ENCODE measurements around the gene E2F2. TPM values are rescaled to one million over a fixed set of nuclear protein-coding genes. Genes with fewer than 3 reads are reported as not detected.

The E2F2 gene
- total and polyA plus RNA-seq, 4 experiments from 2014 or later = 0.69 to 1.2 (median 1.1) TPM

- H3K27me3 Mint-ChIP-seq = no peaks in the 10 kb centered on the region
- Histone ChIP-seq H3K27ac (ENCODE audit: low read depth, low read length) (peak overlapping the region; percentile 35), H3K4me3 (ENCODE audit: low read length in 2 of 2) (peak overlapping the region; percentile 1 to 50), H3K36me3 (ENCODE audit: insufficient read depth, low read length) (no peaks in the 10 kb centered on the region), H3K9me3 (ENCODE audit: control insufficient read depth in 1 of 2, low read length in 2 of 2) (no peaks in the 10 kb centered on the region), H3K4me1 (ENCODE audit: insufficient read depth, low read length) (peaks cover 51% of the 10 kb centered on the region), H3K27me3 (ENCODE audit: insufficient read depth, low read length) (no peaks in the 10 kb centered on the region)
- H3K4me3 Mint-ChIP-seq = peak overlapping the region; percentile 87 to 97 (median 95)
- ChIA-PET CTCF (ENCODE audit: partially characterized antibody) (interaction anchor here (0.9 to 30.0 kb wide), 16 partner anchors 9 to 82 kb away, joined by 3 to 1081 read pairs (median 10); no protein-coding TSS in a partner anchor), POLR2A (ENCODE audit: partially characterized antibody) (interaction anchor here (1.0 to 21.6 kb wide), 20 partner anchors 9 to 136 kb away, joined by 3 to 616 read pairs (median 12); partner anchors contain the start of genes ASAP3, E2F2 and RPL11)
- H3K9me3 Mint-ChIP-seq = no peaks in the 10 kb centered on the region
- peak overlapping the region; percentile 86 to 97 (median 90) for H3K27ac Mint-ChIP-seq
- intact Hi-C loops (cut with micrococcal nuclease) = no loop called here
- H3K36me3 Mint-ChIP-seq = peaks cover 3 to 11% of the 10 kb centered on the region in 2 donors
- DNase-seq = no peak
- H3K4me1 Mint-ChIP-seq = peaks cover 38 to 78% (median 50%) of the 10 kb centered on the region in 4 donors
Measured at GRCh38 chr1:23555270-23555985, 24.4 kb upstream of the E2F2 start.

- H3K27me3 ChIP-seq (ENCODE audit: insufficient read depth, low read length) = no peaks in the 10 kb centered on the region
- Mint-ChIP-seq H3K27ac (peak overlapping the region; percentile 90 to 97 (median 93)), H3K4me3 (peak overlapping the region; percentile 89 to 97 (median 95)), H3K9me3 (no peaks in the 10 kb centered on the region), H3K36me3 (peaks cover 3 to 9% of the 10 kb centered on the region in 2 donors), H3K4me1 (peaks cover 34 to 71% (median 44%) of the 10 kb centered on the region in 4 donors), H3K27me3 (no peaks in the 10 kb centered on the region)
- no peaks in the 10 kb centered on the region for H3K36me3 ChIP-seq (ENCODE audit: insufficient read depth, low read length)
- H3K9me3 ChIP-seq (ENCODE audit: control insufficient read depth in 1 of 2, low read length in 2 of 2) = no peaks in the 10 kb centered on the region
- H3K4me3 ChIP-seq (ENCODE audit: low read length in 2 of 2) = peak overlapping the region; percentile 43 to 50
- ChIA-PET CTCF (ENCODE audit: partially characterized antibody) (interaction anchor here (0.6 to 30.0 kb wide), 15 partner anchors 9 to 82 kb away, joined by 3 to 1081 read pairs (median 11); no protein-coding TSS in a partner anchor), POLR2A (ENCODE audit: partially characterized antibody) (interaction anchor here (1.0 to 21.6 kb wide), 19 partner anchors 10 to 137 kb away, joined by 3 to 616 read pairs (median 15); partner anchors contain the start of genes ASAP3 and RPL11)
- peaks cover 43% of the 10 kb centered on the region for H3K4me1 ChIP-seq (ENCODE audit: insufficient read depth, low read length)
- DNase-seq = peak; percentile 83 to 88 (median 84)
- H3K27ac ChIP-seq (ENCODE audit: low read depth, low read length) = peak overlapping the region; percentile 78
- intact Hi-C loops (cut with micrococcal nuclease) = no loop called here
Measured at GRCh38 chr1:23554481-23555269, 23.6 kb upstream of the E2F2 start.

- intact Hi-C loops (cut with micrococcal nuclease) = no loop called here
- POLR2A ChIA-PET (ENCODE audit: partially characterized antibody) = interaction anchor here (0.9 to 21.6 kb wide), 19 partner anchors 9 to 78 kb away, joined by 3 to 616 read pairs (median 15); partner anchors contain the start of gene ASAP3
- H3K4me1 Mint-ChIP-seq = peaks cover 32 to 65% (median 41%) of the 10 kb centered on the region in 4 donors
Measured at GRCh38 chr1:23554127-23554480, 23.1 kb upstream of the E2F2 start.

GRCh38 chr1:23553231-23554126 lies 22.4 kb upstream of the E2F2 start:
- H3K27me3 ChIP-seq (ENCODE audit: insufficient read depth, low read length) = no peaks in the 10 kb centered on the region
- no peaks in the 10 kb centered on the region for H3K9me3 ChIP-seq (ENCODE audit: control insufficient read depth in 1 of 2, low read length in 2 of 2)
- POLR2A ChIA-PET (ENCODE audit: partially characterized antibody) = interaction anchor here (0.9 to 21.6 kb wide), 10 partner anchors 9 to 79 kb away, joined by 3 to 616 read pairs (median 32); no protein-coding TSS in a partner anchor
- peak overlapping the region in 1 of 2 donors; percentile 50 for H3K4me3 ChIP-seq (ENCODE audit: low read length in 2 of 2)
- DNase-seq = no peak
- CTCF ChIA-PET (ENCODE audit: partially characterized antibody) = interaction anchor here (1.3 to 30.0 kb wide), 9 partner anchors 8 to 84 kb away, joined by 3 to 1081 read pairs (median 8); no protein-coding TSS in a partner anchor
- H3K4me1 Mint-ChIP-seq = peaks cover 32 to 60% (median 39%) of the 10 kb centered on the region in 4 donors
- intact Hi-C loops (cut with micrococcal nuclease) = no loop called here
- peaks cover 42% of the 10 kb centered on the region for H3K4me1 ChIP-seq (ENCODE audit: insufficient read depth, low read length)
- peak overlapping the region; percentile 85 to 96 (median 93) for H3K27ac Mint-ChIP-seq
- H3K4me3 Mint-ChIP-seq = peak overlapping the region; percentile 82 to 90 (median 86)
- peak overlapping the region; percentile 78 for H3K27ac ChIP-seq (ENCODE audit: low read depth, low read length)
- H3K9me3 Mint-ChIP-seq = no peaks in the 10 kb centered on the region
- no peaks in the 10 kb centered on the region for H3K36me3 ChIP-seq (ENCODE audit: insufficient read depth, low read length)
- H3K36me3 Mint-ChIP-seq = peaks cover 3% of the 10 kb centered on the region in 2 donors
- no peaks in the 10 kb centered on the region for H3K27me3 Mint-ChIP-seq

More at GRCh38 chr1:23554127-23554480, 23.1 kb upstream of the E2F2 start:
- Histone ChIP-seq H3K36me3 (ENCODE audit: insufficient read depth, low read length) (no peaks in the 10 kb centered on the region), H3K4me3 (ENCODE audit: low read length in 2 of 2) (peak overlapping the region; percentile 43 to 50), H3K27me3 (ENCODE audit: insufficient read depth, low read length) (no peaks in the 10 kb centered on the region), H3K9me3 (ENCODE audit: control insufficient read depth in 1 of 2, low read length in 2 of 2) (no peaks in the 10 kb centered on the region), H3K27ac (ENCODE audit: low read depth, low read length) (peak overlapping the region; percentile 78), H3K4me1 (ENCODE audit: insufficient read depth, low read length) (peaks cover 42% of the 10 kb centered on the region)
- no peaks in the 10 kb centered on the region for H3K9me3 Mint-ChIP-seq
- H3K27me3 Mint-ChIP-seq = no peaks in the 10 kb centered on the region
- H3K4me3 Mint-ChIP-seq = peak overlapping the region; percentile 82 to 90 (median 86)
- no peak for DNase-seq
- peak overlapping the region; percentile 85 to 96 (median 93) for H3K27ac Mint-ChIP-seq
- H3K36me3 Mint-ChIP-seq = peaks cover 3 to 7% of the 10 kb centered on the region in 2 donors
- CTCF ChIA-PET (ENCODE audit: partially characterized antibody) = interaction anchor here (0.6 to 30.0 kb wide), 14 partner anchors 9 to 83 kb away, joined by 3 to 1081 read pairs (median 13); no protein-coding TSS in a partner anchor

- Histone ChIP-seq H3K27ac (ENCODE audit: low read depth, low read length) (no peak overlapping the region), H3K27me3 (ENCODE audit: insufficient read depth, low read length) (no peaks in the 10 kb centered on the region), H3K9me3 (ENCODE audit: control insufficient read depth in 1 of 2, low read length in 2 of 2) (no peaks in the 10 kb centered on the region), H3K36me3 (ENCODE audit: insufficient read depth, low read length) (no peaks in the 10 kb centered on the region), H3K4me1 (ENCODE audit: insufficient read depth, low read length) (peaks cover 28% of the 10 kb centered on the region), H3K4me3 (ENCODE audit: low read length in 2 of 2) (no peak overlapping the region)
- POLR2A ChIA-PET (ENCODE audit: partially characterized antibody) = interaction anchor here (1.7 to 21.6 kb wide), 3 partner anchors 62 to 81 kb away, joined by 7 to 616 read pairs (median 430); no protein-coding TSS in a partner anchor
- CTCF ChIA-PET (ENCODE audit: partially characterized antibody) = interaction anchor here (1.3 to 30.0 kb wide), 5 partner anchors 10 to 85 kb away, joined by 3 to 1081 read pairs (median 7); no protein-coding TSS in a partner anchor
- no peak for DNase-seq
- H3K36me3 Mint-ChIP-seq = no peaks in the 10 kb centered on the region
- H3K9me3 Mint-ChIP-seq = no peaks in the 10 kb centered on the region
- H3K27me3 Mint-ChIP-seq = no peaks in the 10 kb centered on the region
- intact Hi-C loops (cut with micrococcal nuclease) = no loop called here
- H3K4me3 Mint-ChIP-seq = no peak overlapping the region
- peaks cover 24 to 44% (median 28%) of the 10 kb centered on the region in 4 donors for H3K4me1 Mint-ChIP-seq
- peak overlapping the region in 2 of 7 donors; percentile 24 to 88 for H3K27ac Mint-ChIP-seq
Measured at GRCh38 chr1:23551849-23552248, 20.8 kb upstream of the E2F2 start.

- Mint-ChIP-seq H3K4me3 (no peak overlapping the region), H3K9me3 (no peaks in the 10 kb centered on the region), H3K4me1 (peaks cover 6 to 22% (median 11%) of the 10 kb centered on the region in 4 donors), H3K27ac (peak overlapping the region in 2 of 7 donors; percentile 41 to 42), H3K27me3 (no peaks in the 10 kb centered on the region), H3K36me3 (no peaks in the 10 kb centered on the region)
- no peak for DNase-seq
- H3K27ac ChIP-seq (ENCODE audit: low read depth, low read length) = no peak overlapping the region
- H3K9me3 ChIP-seq (ENCODE audit: control insufficient read depth in 1 of 2, low read length in 2 of 2) = no peaks in the 10 kb centered on the region
- POLR2A ChIA-PET (ENCODE audit: partially characterized antibody) = interaction anchor here (1.0 to 21.6 kb wide), 4 partner anchors 9 to 84 kb away, joined by 3 to 616 read pairs (median 10); partner anchors contain the start of gene ID3
- H3K27me3 ChIP-seq (ENCODE audit: insufficient read depth, low read length) = no peaks in the 10 kb centered on the region
- CTCF ChIA-PET (ENCODE audit: partially characterized antibody) = interaction anchor here (0.7 to 30.0 kb wide), 7 partner anchors 9 to 88 kb away, joined by 3 to 1081 read pairs (median 5); no protein-coding TSS in a partner anchor
- intact Hi-C loops (cut with micrococcal nuclease) = no loop called here
- H3K36me3 ChIP-seq (ENCODE audit: insufficient read depth, low read length) = no peaks in the 10 kb centered on the region
- peaks cover 15% of the 10 kb centered on the region for H3K4me1 ChIP-seq (ENCODE audit: insufficient read depth, low read length)
- no peak overlapping the region for H3K4me3 ChIP-seq (ENCODE audit: low read length in 2 of 2)
Measured at GRCh38 chr1:23548704-23549143, 17.7 kb upstream of the E2F2 start.

Data from CD4-positive, alpha-beta memory T cell (primary cell).